ENCODE data around the gene LRRTM4. TPM values are rescaled to one million over a fixed set of nuclear protein-coding genes. Genes with fewer than 3 reads are reported as not detected.

LRRTM4 gene
- polyA plus RNA-seq, 1 of the 3 experiments (the other 2 are of a cell fraction): 0.10 TPM

- Histone ChIP-seq H3F3A (replicated peaks; ENCODE audit: insufficient read depth) (no peaks in the 10 kb centered on the region), H3K27me3 (ENCODE audit: insufficient read depth) (no peaks in the 10 kb centered on the region), H3K4me3 (ENCODE audit: low read depth in 2 of 2, low read length in 1 of 2) (no peak overlapping the region), H3K36me3 (replicated peaks in 1 of 2; ENCODE audit: control insufficient read depth in 1 of 2, insufficient read depth in 2 of 2, low read length in 1 of 2) (no peaks in the 10 kb centered on the region), H3K4me2 (no peak overlapping the region), H2AFZ (ENCODE audit: low read depth) (no peak overlapping the region), H3K4me1 (ENCODE audit: control insufficient read depth in 1 of 2, insufficient read depth in 2 of 2, low read depth in 1 of 2, low read length in 1 of 2) (no peaks in the 10 kb centered on the region; a peak in 1 of 4 replicates), H4K20me1 (ENCODE audit: insufficient read depth) (no peaks in the 10 kb centered on the region), H3K9me2 (no peaks in the 10 kb centered on the region), H3K27ac (ENCODE audit: low read depth in 2 of 2, low read length in 1 of 2) (no peak overlapping the region), H3K9ac (no peak overlapping the region), H3K79me2 (ENCODE audit: insufficient read depth) (no peaks in the 10 kb centered on the region), H3K9me3 (no peaks in the 10 kb centered on the region)
- TF ChIP-seq MAX (IDR thresholded peaks at IDR 0.05; ENCODE audit: low read depth): no peak
- TF ChIP-seq RAD21 (IDR thresholded peaks at IDR 0.05; ENCODE audit: low read length): no peak
- no peak for TF ChIP-seq RCOR1 (IDR thresholded peaks at IDR 0.05; ENCODE audit: low read length)
- POLR2A ChIA-PET: no interaction called here
- DNase-seq: no peak
- 52% methylated on average over 4 of the region's 4 CpGs for WGBS (ENCODE audit: low lambda C conversion rate)
- CTCF ChIA-PET: no interaction called here
These were observed 761.8 kb downstream of the LRRTM4 start for GRCh38 chr2:76760367-76760704.

GRCh38 chr2:76759634-76760366 is 762.4 kb downstream of the LRRTM4 start:
- Histone ChIP-seq H3K4me3 (ENCODE audit: low read depth in 2 of 2, low read length in 1 of 2) (no peak overlapping the region), H3K4me1 (ENCODE audit: control insufficient read depth in 1 of 2, insufficient read depth in 2 of 2, low read depth in 1 of 2, low read length in 1 of 2) (no peaks in the 10 kb centered on the region; a peak in 1 of 4 replicates), H3K36me3 (replicated peaks in 1 of 2; ENCODE audit: control insufficient read depth in 1 of 2, insufficient read depth in 2 of 2, low read length in 1 of 2) (no peaks in the 10 kb centered on the region), H4K20me1 (ENCODE audit: insufficient read depth) (no peaks in the 10 kb centered on the region), H3K4me2 (no peak overlapping the region), H3K27ac (ENCODE audit: low read depth in 2 of 2, low read length in 1 of 2) (no peak overlapping the region), H3K9me3 (no peaks in the 10 kb centered on the region), H3K9me2 (no peaks in the 10 kb centered on the region), H3F3A (replicated peaks; ENCODE audit: insufficient read depth) (no peaks in the 10 kb centered on the region), H2AFZ (ENCODE audit: low read depth) (no peak overlapping the region), H3K9ac (no peak overlapping the region), H3K27me3 (ENCODE audit: insufficient read depth) (no peaks in the 10 kb centered on the region), H3K79me2 (ENCODE audit: insufficient read depth) (no peaks in the 10 kb centered on the region)
- 29% methylated on average over 7 of the region's 7 CpGs for WGBS (ENCODE audit: low lambda C conversion rate)
- CTCF ChIA-PET: interaction anchor here (1.0 kb wide), 1 partner anchor 12 kb away, joined by 3 read pairs; no protein-coding TSS in a partner anchor
- no peak for TF ChIP-seq EZH2phosphoT487 (IDR thresholded peaks at IDR 0.05; ENCODE audit: borderline replicate concordance, low read depth)
- DNase-seq: no peak
- POLR2A ChIA-PET: no interaction called here

- H3K9me2 ChIP-seq: no peaks in the 10 kb centered on the region
- no peaks in the 10 kb centered on the region for H3F3A ChIP-seq (replicated peaks; ENCODE audit: insufficient read depth)
- no peak for TF ChIP-seq RCOR1 (IDR thresholded peaks at IDR 0.05; ENCODE audit: low read length)
- no peak overlapping the region for H2AFZ ChIP-seq (ENCODE audit: low read depth)
- no peaks in the 10 kb centered on the region for H4K20me1 ChIP-seq (ENCODE audit: insufficient read depth)
- POLR2A ChIA-PET: no interaction called here
- H3K79me2 ChIP-seq (ENCODE audit: insufficient read depth): no peaks in the 10 kb centered on the region
- 0% methylated on average over 1 of the region's 1 CpG for WGBS (ENCODE audit: low lambda C conversion rate)
- H3K9ac ChIP-seq: no peak overlapping the region
- no peak overlapping the region for H3K4me2 ChIP-seq
- no peaks in the 10 kb centered on the region for H3K27me3 ChIP-seq (ENCODE audit: insufficient read depth)
- no peak overlapping the region for H3K27ac ChIP-seq (ENCODE audit: low read depth in 2 of 2, low read length in 1 of 2)
- no peak overlapping the region for H3K4me3 ChIP-seq (ENCODE audit: low read depth in 2 of 2, low read length in 1 of 2)
- no peaks in the 10 kb centered on the region for H3K4me1 ChIP-seq (ENCODE audit: control insufficient read depth in 1 of 2, insufficient read depth in 2 of 2, low read depth in 1 of 2, low read length in 1 of 2)
- CTCF ChIA-PET: interaction anchor here (0.9 kb wide), 1 partner anchor 15 kb away, joined by 3 read pairs; no protein-coding TSS in a partner anchor
- H3K9me3 ChIP-seq: no peaks in the 10 kb centered on the region
- no peak for DNase-seq
- H3K36me3 ChIP-seq (replicated peaks in 1 of 2; ENCODE audit: control insufficient read depth in 1 of 2, insufficient read depth in 2 of 2, low read length in 1 of 2): no peaks in the 10 kb centered on the region
These were observed 769.7 kb downstream of the LRRTM4 start for GRCh38 chr2:76752506-76752905.

GRCh38 chr2:76749858-76750257 is 772.3 kb downstream of the LRRTM4 start:
- CTCF ChIA-PET: no interaction called here

More at GRCh38 chr2:76749858-76750257, 772.3 kb downstream of the LRRTM4 start:
- no peaks in the 10 kb centered on the region for H3F3A ChIP-seq (replicated peaks; ENCODE audit: insufficient read depth)
- no peak overlapping the region for H3K9ac ChIP-seq
- H3K9me3 ChIP-seq: no peaks in the 10 kb centered on the region
- H3K79me2 ChIP-seq (ENCODE audit: insufficient read depth): no peaks in the 10 kb centered on the region
- no peak overlapping the region for H3K4me3 ChIP-seq (ENCODE audit: low read depth in 2 of 2, low read length in 1 of 2)
- no peak overlapping the region for H3K27ac ChIP-seq (ENCODE audit: low read depth in 2 of 2, low read length in 1 of 2)
- no peak overlapping the region for H2AFZ ChIP-seq (ENCODE audit: low read depth)
- no peak for TF ChIP-seq TAF1 (IDR thresholded peaks at IDR 0.05; ENCODE audit: borderline replicate concordance, low read depth, low read length)
- no peak for TF ChIP-seq CHD2 (IDR thresholded peaks at IDR 0.05; ENCODE audit: low read length, partially characterized antibody)
- no peak for TF ChIP-seq MAX (IDR thresholded peaks at IDR 0.05; ENCODE audit: low read depth)
- TF ChIP-seq RCOR1 (IDR thresholded peaks at IDR 0.05; ENCODE audit: low read length): no peak
- TF ChIP-seq ELF1 (IDR thresholded peaks at IDR 0.05): no peak
- H3K4me2 ChIP-seq: no peak overlapping the region
- no peaks in the 10 kb centered on the region for H3K4me1 ChIP-seq (ENCODE audit: control insufficient read depth in 1 of 2, insufficient read depth in 2 of 2, low read depth in 1 of 2, low read length in 1 of 2)
- H3K27me3 ChIP-seq (ENCODE audit: insufficient read depth): no peaks in the 10 kb centered on the region
- POLR2A ChIA-PET: no interaction called here
- no peak for DNase-seq
- no peaks in the 10 kb centered on the region for H3K9me2 ChIP-seq
- no peaks in the 10 kb centered on the region for H3K36me3 ChIP-seq (replicated peaks in 1 of 2; ENCODE audit: control insufficient read depth in 1 of 2, insufficient read depth in 2 of 2, low read length in 1 of 2)
- no peaks in the 10 kb centered on the region for H4K20me1 ChIP-seq (ENCODE audit: insufficient read depth)

Measured in SK-N-SH (cell line).